K562 treated with DMSO at 1 percent for 12 hours (cell line): Measurements from ENCODE around the gene RTL10. TPM values are rescaled to one million over a fixed set of nuclear protein-coding genes. Genes with fewer than 3 reads are reported as not detected.

Source experiments
- total RNA-seq: library from RNA; unstranded; fragments of 300-600 nt; gene quantifications from 2 replicates; pipeline ENCODE4 v1.2.3, GENCODE V29; 2022; ENCODE audit not compliant: insufficient read depth

Gene RTL10
- total RNA-seq = 30.2 and 52.1 TPM in 2 replicates

GRCh38 chr22:19854778-19855503 is at the start of gene RTL10, which contains the start of gene GNB1L:
RTL10 (minus strand) TSS chr22:19854874; CDS start chr22:19852261, 2,613 bp downstream.
GNB1L (minus strand) TSS chr22:19854874; CDS start chr22:19821355, 33,519 bp downstream.

Other genes starting within 250 kb of the RTL10 start
- gene SEPTIN5, start 140.4 kb downstream of the RTL10 start, total RNA-seq = 32.7 and 62.7 TPM in 2 replicates
- gene GP1BB, start 131.3 kb downstream of the RTL10 start, total RNA-seq = 78.3 and 104 TPM in 2 replicates
- gene TBX1, start 94.1 kb downstream of the RTL10 start, total RNA-seq = 16.4 and 16.7 TPM in 2 replicates
- gene GNB1L, start within 50 bp of the RTL10 start, total RNA-seq = 61.9 and 79.0 TPM in 2 replicates
- 475 and 599 TPM in 2 replicates for gene COMT, start 86.9 kb upstream of the RTL10 start, total RNA-seq
- gene TXNRD2, start 86.9 kb upstream of the RTL10 start, total RNA-seq = 104 and 132 TPM in 2 replicates
- 36.8 and 51.2 TPM in 2 replicates for gene ARVCF, start 161.9 kb upstream of the RTL10 start, total RNA-seq
- gene TANGO2, start 166.2 kb upstream of the RTL10 start, total RNA-seq = 60.8 and 93.3 TPM in 2 replicates
- 27.4 and 74.7 TPM in 2 replicates for gene DGCR8, start 225.4 kb upstream of the RTL10 start, total RNA-seq